DND-41 (cell line): ENCODE measurements around the gene PGBD5.

Experiments used
- ATAC-seq: fragments of 200-7000 bp; cut with Tn5 transposase; 3 replicates; pipeline ENCODE4 v1.9.1; 2021; ENCODE audit warnings: low read depth; ENCODE audit not compliant: insufficient read depth
- DNase-seq: peaks from one replicate; pipeline ENCODE4 v3.0.0-alpha.2; 2020
- H2AFZ ChIP-seq: 2 replicates; pipeline ENCODE4 v1.6.0; 2012; ENCODE audit warnings: low read depth, low read length
- H3K27ac ChIP-seq: 2 replicates; pipeline ENCODE4 v1.5.1; 2012; ENCODE audit warnings: low read length, inconsistent platforms
- H3K27me3 ChIP-seq: fragments of 200-600 bp; sonication (generic); 2 replicates; pipeline ENCODE4 v1.6.0; 2012; ENCODE audit warnings: low read length, mild to moderate bottlenecking, inconsistent platforms; ENCODE audit not compliant: insufficient read depth, poor library complexity
- H3K36me3 ChIP-seq: 2 replicates; pipeline ENCODE4 v1.5.1; 2012; ENCODE audit warnings: low read length, inconsistent platforms; ENCODE audit not compliant: insufficient read depth
- H3K4me1 ChIP-seq: 2 replicates; pipeline ENCODE4 v1.5.1; 2012; ENCODE audit warnings: mild to moderate bottlenecking, low read length; ENCODE audit not compliant: insufficient read depth
- H3K4me2 ChIP-seq: 2 replicates; pipeline ENCODE4 v1.6.0; 2012; ENCODE audit warnings: mild to moderate bottlenecking, moderate library complexity, low read length, inconsistent platforms; ENCODE audit not compliant: insufficient read depth
- H3K4me3 ChIP-seq, 2 experiments: fragments of 200-600 bp in 1 of 2; shearing (Covaris generic) in 1 of 2; 2 replicates each; pipeline ENCODE4 v1.5.1; 2012 to 2016; ENCODE audit warnings: inconsistent platforms in 2 of 2, low read length in 2 of 2, mild to moderate bottlenecking in 2 of 2, low read depth in 1 of 2, moderate library complexity in 1 of 2
- H3K79me2 ChIP-seq: 2 replicates; pipeline ENCODE4 v1.6.0; 2012; ENCODE audit warnings: low read length, inconsistent platforms; ENCODE audit not compliant: insufficient read depth
- H3K9ac ChIP-seq: 2 replicates; pipeline ENCODE4 v1.6.0; 2012; ENCODE audit warnings: low read depth, mild to moderate bottlenecking, inconsistent platforms, low read length, moderate library complexity
- H3K9me3 ChIP-seq: 2 replicates; pipeline ENCODE4 v1.5.1; 2012; ENCODE audit warnings: low read length, moderate library complexity, mild to moderate bottlenecking, inconsistent platforms; ENCODE audit not compliant: insufficient read depth, severe bottlenecking
- H4K20me1 ChIP-seq: 2 replicates; pipeline ENCODE4 v1.6.0; 2012; ENCODE audit warnings: low read length; ENCODE audit not compliant: insufficient read depth
- EZH2 ChIP-seq: IDR thresholded peaks from 3 replicates; pipeline ENCODE4 v1.6.1; 2012; ENCODE audit warnings: borderline replicate concordance, low read depth, mild to moderate bottlenecking, moderate library complexity, low read length, inconsistent platforms; ENCODE audit not compliant: severe bottlenecking
- TF ChIP-seq, protein P1 (sequence below): IDR thresholded peaks from 2 replicates; pipeline ENCODE4 v1.5.1; 2012; ENCODE audit warnings: borderline replicate concordance, low read length, moderate library complexity, mild to moderate bottlenecking; ENCODE audit not compliant: poor library complexity, severe bottlenecking; ENCODE audit errors: extremely low read depth

PGBD5 gene

DNA sequence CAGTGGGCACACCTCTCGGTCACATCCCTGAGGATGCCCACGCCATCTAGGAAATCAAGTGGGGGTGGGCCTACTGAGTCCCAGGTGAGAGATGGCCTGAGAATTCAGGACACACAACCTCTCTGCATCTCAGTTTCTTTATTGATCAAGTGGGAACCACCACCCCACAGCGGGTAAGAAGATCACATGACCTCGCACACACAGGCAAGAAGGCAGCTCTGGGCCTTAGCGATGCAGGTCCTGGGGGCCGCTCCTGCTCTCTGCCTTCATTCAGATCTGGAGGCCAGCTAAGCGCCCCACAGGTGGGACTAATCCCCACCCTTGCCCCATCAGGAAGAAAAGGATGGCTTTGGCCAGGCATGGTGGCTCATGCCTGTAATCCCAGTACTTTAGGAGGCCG lies 63.2 kb downstream of the PGBD5 start:
- no peaks in the 10 kb centered on the region for H4K20me1 ChIP-seq
- no peak overlapping the region for H3K9ac ChIP-seq
- TF ChIP-seq, protein P1, sequence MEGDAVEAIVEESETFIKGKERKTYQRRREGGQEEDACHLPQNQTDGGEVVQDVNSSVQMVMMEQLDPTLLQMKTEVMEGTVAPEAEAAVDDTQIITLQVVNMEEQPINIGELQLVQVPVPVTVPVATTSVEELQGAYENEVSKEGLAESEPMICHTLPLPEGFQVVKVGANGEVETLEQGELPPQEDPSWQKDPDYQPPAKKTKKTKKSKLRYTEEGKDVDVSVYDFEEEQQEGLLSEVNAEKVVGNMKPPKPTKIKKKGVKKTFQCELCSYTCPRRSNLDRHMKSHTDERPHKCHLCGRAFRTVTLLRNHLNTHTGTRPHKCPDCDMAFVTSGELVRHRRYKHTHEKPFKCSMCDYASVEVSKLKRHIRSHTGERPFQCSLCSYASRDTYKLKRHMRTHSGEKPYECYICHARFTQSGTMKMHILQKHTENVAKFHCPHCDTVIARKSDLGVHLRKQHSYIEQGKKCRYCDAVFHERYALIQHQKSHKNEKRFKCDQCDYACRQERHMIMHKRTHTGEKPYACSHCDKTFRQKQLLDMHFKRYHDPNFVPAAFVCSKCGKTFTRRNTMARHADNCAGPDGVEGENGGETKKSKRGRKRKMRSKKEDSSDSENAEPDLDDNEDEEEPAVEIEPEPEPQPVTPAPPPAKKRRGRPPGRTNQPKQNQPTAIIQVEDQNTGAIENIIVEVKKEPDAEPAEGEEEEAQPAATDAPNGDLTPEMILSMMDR: no peak
- TF ChIP-seq EZH2: no peak
- H3K36me3 ChIP-seq: no peaks in the 10 kb centered on the region
- H3K4me2 ChIP-seq: no peak overlapping the region
- peaks cover 10% of the 10 kb centered on the region for H3K27me3 ChIP-seq
- no peaks in the 10 kb centered on the region for H3K9me3 ChIP-seq
- no peaks in the 10 kb centered on the region for H3K79me2 ChIP-seq
- no peaks in the 10 kb centered on the region for H3K4me1 ChIP-seq
- H2AFZ ChIP-seq: no peak overlapping the region
- no peak overlapping the region for H3K27ac ChIP-seq
- DNase-seq (no peak), ATAC-seq (no peak)
- no peak overlapping the region for H3K4me3 ChIP-seq

DNA sequence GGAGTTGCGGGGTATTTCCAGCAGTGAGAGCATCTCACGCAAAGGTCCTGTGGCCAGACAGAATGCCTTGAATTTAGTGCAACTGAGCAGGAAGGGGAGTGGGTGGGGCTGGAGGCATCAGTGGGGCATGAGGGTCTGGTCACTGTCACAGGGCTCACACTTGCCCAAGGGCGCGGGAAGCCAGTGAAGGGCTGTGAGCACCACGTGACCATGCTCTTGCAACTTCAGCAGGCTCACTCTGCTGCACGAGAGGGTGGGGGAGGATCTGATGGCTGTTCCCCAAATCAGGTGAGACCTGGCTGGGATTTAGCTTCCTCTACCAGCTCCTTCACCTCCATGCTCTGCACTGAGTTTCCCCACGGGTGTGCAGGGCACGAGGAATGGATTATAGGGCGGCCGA lies 64.2 kb downstream of the PGBD5 start:
- Histone ChIP-seq H4K20me1 (no peaks in the 10 kb centered on the region), H3K4me2 (no peak overlapping the region), H3K27me3 (peaks cover 10% of the 10 kb centered on the region), H3K4me3 (no peak overlapping the region), H3K9me3 (no peaks in the 10 kb centered on the region), H2AFZ (no peak overlapping the region), H3K27ac (no peak overlapping the region), H3K79me2 (no peaks in the 10 kb centered on the region), H3K36me3 (no peaks in the 10 kb centered on the region), H3K9ac (no peak overlapping the region), H3K4me1 (no peaks in the 10 kb centered on the region)
- TF ChIP-seq, protein P1: no peak
- TF ChIP-seq EZH2: no peak
- no peak for ATAC-seq
- DNase-seq: no peak

DNA sequence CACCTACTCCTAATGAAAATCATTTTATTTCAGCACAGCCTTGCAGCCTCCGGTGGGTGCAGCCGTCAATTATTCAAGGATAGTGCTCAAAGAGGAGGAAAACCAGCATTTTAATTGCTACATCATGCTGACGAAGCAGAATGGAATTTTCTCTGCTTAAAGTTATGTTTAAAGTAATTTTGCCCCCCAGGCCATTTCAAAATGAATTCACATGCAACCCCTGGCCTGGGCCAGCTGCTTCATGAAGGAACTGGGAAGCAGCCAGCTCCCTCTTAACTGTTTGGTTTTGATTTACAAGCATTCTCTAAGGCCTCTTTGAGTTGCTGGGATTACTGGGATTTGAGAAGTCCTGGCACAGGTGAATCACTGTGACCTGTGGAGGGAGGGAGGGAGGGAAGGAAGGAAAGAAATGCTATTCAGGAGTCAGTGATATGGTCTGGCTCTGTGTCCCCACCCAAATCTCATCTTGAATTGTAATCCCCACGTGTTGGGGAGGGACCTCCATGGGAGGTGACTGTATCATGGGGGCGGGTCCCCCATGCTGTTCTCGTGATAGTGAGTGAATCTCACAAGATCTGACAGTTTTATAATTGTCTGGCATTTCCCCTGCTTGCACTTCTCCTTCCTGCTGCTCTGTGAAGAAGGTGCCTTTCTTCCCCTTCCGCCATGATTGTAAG lies 66.0 kb downstream of the PGBD5 start:
- no peak overlapping the region for H3K27ac ChIP-seq
- no peak for ATAC-seq

More for the DNA sequence above, 66.0 kb downstream of the PGBD5 start:
- no peak for DNase-seq
- Histone ChIP-seq H4K20me1 (no peaks in the 10 kb centered on the region), H3K4me1 (no peaks in the 10 kb centered on the region), H3K27me3 (peaks cover 2% of the 10 kb centered on the region), H3K9ac (no peak overlapping the region), H3K9me3 (no peaks in the 10 kb centered on the region), H3K4me2 (no peak overlapping the region), H3K4me3 (no peak overlapping the region), H3K36me3 (no peaks in the 10 kb centered on the region), H2AFZ (no peak overlapping the region), H3K79me2 (no peaks in the 10 kb centered on the region)
- TF ChIP-seq EZH2: no peak
- TF ChIP-seq, protein P1: no peak
